ENCODE results near the gene AGPAT4. TPM values are rescaled to one million over a fixed set of nuclear protein-coding genes. Genes with fewer than 3 reads are reported as not detected.

The AGPAT4 gene
- total RNA-seq, 4 donors from 2014 or later: 0.36 to 0.61 (median 0.53) TPM

DNA sequence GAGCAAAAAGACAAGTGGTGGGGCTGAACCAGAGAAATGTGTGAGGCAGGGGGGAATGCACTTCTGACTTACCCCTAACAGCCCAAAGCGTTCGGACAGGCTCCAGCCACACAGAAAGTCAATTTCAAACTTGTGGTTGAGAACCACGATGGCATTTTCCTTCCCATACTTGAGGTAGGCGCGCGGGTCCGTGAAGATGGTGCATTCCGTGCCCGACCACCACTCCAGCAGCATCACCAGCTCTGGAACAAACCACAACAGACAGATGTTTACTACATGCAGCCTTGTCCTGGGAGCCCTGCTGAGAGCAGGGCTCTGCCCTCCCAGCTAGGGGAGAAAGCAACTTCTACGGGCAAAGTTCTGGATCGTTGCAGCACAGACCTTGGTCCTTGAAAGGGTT, 107.7 kb downstream of the AGPAT4 start:
- Histone ChIP-seq H3K4me1 (no peaks in the 10 kb centered on the region), H3K4me3 (no peak overlapping the region), H3K9me3 (no peaks in the 10 kb centered on the region), H3K36me3 (no peaks in the 10 kb centered on the region), H3K27ac (no peak overlapping the region), H3K27me3 (no peaks in the 10 kb centered on the region)
- DNase-seq (no peak), ATAC-seq (no peak)
- intact Hi-C loops (cut with DNase I; ENCODE audit: low total_unique reads) (no loop called here), in situ Hi-C loops (cut with MboI; ENCODE audit: low sequenced_read_pairs in 4 of 4) (no loop called here)
- TF ChIP-seq, protein P1, sequence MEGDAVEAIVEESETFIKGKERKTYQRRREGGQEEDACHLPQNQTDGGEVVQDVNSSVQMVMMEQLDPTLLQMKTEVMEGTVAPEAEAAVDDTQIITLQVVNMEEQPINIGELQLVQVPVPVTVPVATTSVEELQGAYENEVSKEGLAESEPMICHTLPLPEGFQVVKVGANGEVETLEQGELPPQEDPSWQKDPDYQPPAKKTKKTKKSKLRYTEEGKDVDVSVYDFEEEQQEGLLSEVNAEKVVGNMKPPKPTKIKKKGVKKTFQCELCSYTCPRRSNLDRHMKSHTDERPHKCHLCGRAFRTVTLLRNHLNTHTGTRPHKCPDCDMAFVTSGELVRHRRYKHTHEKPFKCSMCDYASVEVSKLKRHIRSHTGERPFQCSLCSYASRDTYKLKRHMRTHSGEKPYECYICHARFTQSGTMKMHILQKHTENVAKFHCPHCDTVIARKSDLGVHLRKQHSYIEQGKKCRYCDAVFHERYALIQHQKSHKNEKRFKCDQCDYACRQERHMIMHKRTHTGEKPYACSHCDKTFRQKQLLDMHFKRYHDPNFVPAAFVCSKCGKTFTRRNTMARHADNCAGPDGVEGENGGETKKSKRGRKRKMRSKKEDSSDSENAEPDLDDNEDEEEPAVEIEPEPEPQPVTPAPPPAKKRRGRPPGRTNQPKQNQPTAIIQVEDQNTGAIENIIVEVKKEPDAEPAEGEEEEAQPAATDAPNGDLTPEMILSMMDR (IDR thresholded peaks at IDR 0.05 in 4 of 5, conservative IDR thresholded peaks at IDR 0.05 in 1 of 5): no peak
- no peak for TF ChIP-seq POLR2A (IDR thresholded peaks at IDR 0.05)

GRCh38 chr6:161164182-161164625, 109.7 kb downstream of the AGPAT4 start:
- no peaks in the 10 kb centered on the region for H3K27me3 ChIP-seq
- no peak overlapping the region for H3K27ac ChIP-seq
- TF ChIP-seq POLR2A (IDR thresholded peaks at IDR 0.05): no peak
- TF ChIP-seq, protein P1 (IDR thresholded peaks at IDR 0.05 in 4 of 5, conservative IDR thresholded peaks at IDR 0.05 in 1 of 5): no peak
- no peaks in the 10 kb centered on the region for H3K36me3 ChIP-seq
- H3K4me3 ChIP-seq: no peak overlapping the region
- DNase-seq (no peak), ATAC-seq (no peak)
- intact Hi-C loops (cut with DNase I; ENCODE audit: low total_unique reads) (no loop called here), in situ Hi-C loops (cut with MboI; ENCODE audit: low sequenced_read_pairs in 4 of 4) (no loop called here)
- no peaks in the 10 kb centered on the region for H3K4me1 ChIP-seq
- no peaks in the 10 kb centered on the region for H3K9me3 ChIP-seq

- Histone ChIP-seq H3K36me3 (no peaks in the 10 kb centered on the region), H3K9me3 (no peaks in the 10 kb centered on the region), H3K27me3 (no peaks in the 10 kb centered on the region), H3K4me1 (no peaks in the 10 kb centered on the region), H3K4me3 (no peak overlapping the region), H3K27ac (no peak overlapping the region)
- intact Hi-C loops (cut with DNase I; ENCODE audit: low total_unique reads): no loop called here
- no peak for ATAC-seq
- TF ChIP-seq POLR2A (IDR thresholded peaks at IDR 0.05): no peak
- TF ChIP-seq, protein P1 (IDR thresholded peaks at IDR 0.05 in 4 of 5, conservative IDR thresholded peaks at IDR 0.05 in 1 of 5): no peak
- no peak for DNase-seq
- in situ Hi-C loops (cut with MboI; ENCODE audit: low sequenced_read_pairs in 4 of 4): no loop called here
These were observed 110.2 kb downstream of the AGPAT4 start for GRCh38 chr6:161163466-161164181.

GRCh38 chr6:161162722-161163121, 111.1 kb downstream of the AGPAT4 start:
- ATAC-seq (no peak), DNase-seq (no peak)
- TF ChIP-seq POLR2A (IDR thresholded peaks at IDR 0.05): no peak
- TF ChIP-seq, protein P1 (IDR thresholded peaks at IDR 0.05 in 4 of 5, conservative IDR thresholded peaks at IDR 0.05 in 1 of 5): no peak
- in situ Hi-C loops (cut with MboI; ENCODE audit: low sequenced_read_pairs in 4 of 4): no loop called here
- H3K27me3 ChIP-seq: no peaks in the 10 kb centered on the region
- H3K27ac ChIP-seq: no peak overlapping the region
- no peaks in the 10 kb centered on the region for H3K4me1 ChIP-seq
- no peaks in the 10 kb centered on the region for H3K9me3 ChIP-seq
- intact Hi-C loops (cut with DNase I; ENCODE audit: low total_unique reads): no loop called here
- H3K4me3 ChIP-seq: no peak overlapping the region
- H3K36me3 ChIP-seq: no peaks in the 10 kb centered on the region
